ENCODE data around the gene PARVB.

Gene PARVB

GRCh38 chr22:44220727-44221680, 196.9 kb downstream of the PARVB start:
- H3K79me2 ChIP-seq (ENCODE audit: control insufficient read depth, insufficient read depth, low read length, unreplicated experiment), result no peaks in the 10 kb centered on the region
- no peaks in the 10 kb centered on the region for H3K36me3 ChIP-seq (ENCODE audit: insufficient read depth, low read length)
- H3K27ac ChIP-seq (ENCODE audit: low read depth, low read length), result no peak overlapping the region
- no peaks in the 10 kb centered on the region for H3K4me1 ChIP-seq (ENCODE audit: control insufficient read depth, insufficient read depth, low read length, unreplicated experiment)
- H2AFZ ChIP-seq (ENCODE audit: low read length, unreplicated experiment), result no peak overlapping the region
- H3K27me3 ChIP-seq (ENCODE audit: insufficient read depth, low read length), result no peaks in the 10 kb centered on the region
- H3K4me3 ChIP-seq (ENCODE audit: low read depth, low read length), result no peak overlapping the region

DNA sequence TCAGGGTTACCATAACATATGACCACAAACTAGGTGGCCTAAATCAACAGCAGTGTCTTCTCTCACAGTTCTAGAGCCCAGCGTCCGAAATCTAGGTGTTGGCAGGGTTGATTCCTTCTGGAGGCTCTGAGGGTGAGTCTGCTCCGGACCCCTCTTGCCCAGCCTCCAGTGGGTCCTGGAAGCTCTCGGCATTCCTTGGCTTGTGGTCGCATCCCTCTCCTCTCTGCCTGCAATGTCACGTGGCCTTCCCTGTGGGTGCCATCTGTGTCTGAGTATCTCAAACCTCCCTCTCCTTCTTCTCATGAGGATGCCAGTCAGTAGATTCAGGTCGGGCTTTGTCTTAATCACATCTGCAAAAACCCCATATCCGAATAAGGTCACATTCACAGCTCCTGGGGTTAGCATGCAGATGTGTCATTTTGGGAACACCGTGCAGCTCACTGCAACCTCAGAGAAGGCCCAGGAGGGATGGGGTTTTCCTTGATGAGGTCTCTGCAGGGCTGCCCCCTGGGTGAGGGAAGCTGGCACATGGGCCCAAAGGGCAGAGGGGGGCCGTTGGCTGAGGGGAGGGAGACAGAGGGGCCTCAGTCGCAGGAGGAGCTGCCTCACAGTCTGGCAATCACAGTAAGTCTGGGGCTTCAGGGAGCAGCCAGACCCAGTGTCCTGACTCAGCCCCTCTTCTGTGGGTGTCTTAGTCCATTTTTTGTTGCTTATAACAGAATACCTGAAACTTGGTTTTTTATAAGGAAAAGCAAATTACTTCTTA, 197.8 kb downstream of the PARVB start:
- Histone ChIP-seq H3K4me1 (ENCODE audit: control insufficient read depth, insufficient read depth, low read length, unreplicated experiment) (no peaks in the 10 kb centered on the region), H3K79me2 (ENCODE audit: control insufficient read depth, insufficient read depth, low read length, unreplicated experiment) (no peaks in the 10 kb centered on the region), H2AFZ (ENCODE audit: low read length, unreplicated experiment) (no peak overlapping the region), H3K27me3 (ENCODE audit: insufficient read depth, low read length) (no peaks in the 10 kb centered on the region), H3K27ac (ENCODE audit: low read depth, low read length) (no peak overlapping the region), H3K4me3 (ENCODE audit: low read depth, low read length) (no peak overlapping the region), H3K36me3 (ENCODE audit: insufficient read depth, low read length) (no peaks in the 10 kb centered on the region)

All from ACC112 (cell line).